ENCODE measurements around the gene FHL3.

GRCh38 chr1:37951783-37952624, 53.3 kb downstream of the FHL3 start:
- TF ChIP-seq CTCF (IDR thresholded peaks at IDR 0.05; ENCODE audit: low read depth, low read length, missing input control) (no peak), YY1 (IDR thresholded peaks at IDR 0.05) (no peak), ZBTB33 (IDR thresholded peaks at IDR 0.05) (no peak), GABPA (IDR thresholded peaks at IDR 0.05 in 1 of 2, conservative IDR thresholded peaks at IDR 0.05 in 1 of 2) (no peak), REST (IDR thresholded peaks at IDR 0.05) (no peak), JUND (IDR thresholded peaks at IDR 0.05) (no peak)
